ENCODE data around the gene SPR.

GRCh38 chr2:72911256-72911655 is 24.0 kb downstream of the SPR start:
- TF ChIP-seq, protein P1, sequence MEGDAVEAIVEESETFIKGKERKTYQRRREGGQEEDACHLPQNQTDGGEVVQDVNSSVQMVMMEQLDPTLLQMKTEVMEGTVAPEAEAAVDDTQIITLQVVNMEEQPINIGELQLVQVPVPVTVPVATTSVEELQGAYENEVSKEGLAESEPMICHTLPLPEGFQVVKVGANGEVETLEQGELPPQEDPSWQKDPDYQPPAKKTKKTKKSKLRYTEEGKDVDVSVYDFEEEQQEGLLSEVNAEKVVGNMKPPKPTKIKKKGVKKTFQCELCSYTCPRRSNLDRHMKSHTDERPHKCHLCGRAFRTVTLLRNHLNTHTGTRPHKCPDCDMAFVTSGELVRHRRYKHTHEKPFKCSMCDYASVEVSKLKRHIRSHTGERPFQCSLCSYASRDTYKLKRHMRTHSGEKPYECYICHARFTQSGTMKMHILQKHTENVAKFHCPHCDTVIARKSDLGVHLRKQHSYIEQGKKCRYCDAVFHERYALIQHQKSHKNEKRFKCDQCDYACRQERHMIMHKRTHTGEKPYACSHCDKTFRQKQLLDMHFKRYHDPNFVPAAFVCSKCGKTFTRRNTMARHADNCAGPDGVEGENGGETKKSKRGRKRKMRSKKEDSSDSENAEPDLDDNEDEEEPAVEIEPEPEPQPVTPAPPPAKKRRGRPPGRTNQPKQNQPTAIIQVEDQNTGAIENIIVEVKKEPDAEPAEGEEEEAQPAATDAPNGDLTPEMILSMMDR (conservative IDR thresholded peaks at IDR 0.05; ENCODE audit: low read length): no peak
- TF ChIP-seq EZH2phosphoT487 (IDR thresholded peaks at IDR 0.05; ENCODE audit: borderline replicate concordance): no peak

Measured in Loucy (cell line).